Panc1 (cell line): ENCODE data around the gene ADGRL3. TPM values are rescaled to one million over a fixed set of nuclear protein-coding genes. Genes with fewer than 3 reads are reported as not detected.
"Not testable (repeated sequence)": the region's sequence is repeated elsewhere in the genome, so short reads cannot be mapped to it uniquely, and the experiment has no call there.

Source experiments
- ATAC-seq: fragments of 200-7000 bp; cut with Tn5 transposase; 2 replicates; pipeline ENCODE4 v1.9.1; 2020; ENCODE audit warnings: mild to moderate bottlenecking, moderate library complexity
- BruUV-seq: library from RNA; stranded (reverse); fragments of 400-500 nt; replicated peaks from 2 replicates; lab custom pipeline; 2021; lab: Mats Ljungman, UMichigan
- CTCF ChIA-PET: fragments of 300-600 bp; sonication (Branson Sonifier 250); formaldehyde crosslinking; loops from one replicate; lab custom pipeline; 2022; ENCODE audit warnings: antibody characterized with exemption; lab: Charles Lee
- POLR2A ChIA-PET: fragments of 300-600 bp; sonication (Branson Sonifier 250); formaldehyde crosslinking; loops from one replicate; lab custom pipeline; 2022; ENCODE audit warnings: antibody characterized with exemption; lab: Charles Lee
- DNase-seq: peaks from one replicate; pipeline ENCODE4 v3.0.0-alpha.2; 2010; ENCODE audit warnings: low read depth, low spot score
- H3K27ac ChIP-seq: 2 replicates; pipeline ENCODE4 v1.5.1; 2011; ENCODE audit warnings: mild to moderate bottlenecking, low read length, inconsistent platforms
- H3K27me3 ChIP-seq: fragments of 200-500 bp; sonication (Bioruptor generic); 2 replicates; pipeline ENCODE4 v1.6.0; 2014; ENCODE audit warnings: low read length, inconsistent platforms; ENCODE audit not compliant: control insufficient read depth, insufficient read depth
- H3K36me3 ChIP-seq: fragments of 200-500 bp; sonication (Bioruptor generic); 2 replicates; pipeline ENCODE4 v1.5.1; 2014; ENCODE audit warnings: inconsistent platforms, mild to moderate bottlenecking, low read length, moderate library complexity; ENCODE audit not compliant: control insufficient read depth, insufficient read depth
- H3K4me1 ChIP-seq: 2 replicates; pipeline ENCODE4 v1.5.1; 2011; ENCODE audit warnings: inconsistent platforms, mild to moderate bottlenecking, low read length, moderate library complexity; ENCODE audit not compliant: control insufficient read depth, insufficient read depth
- H3K4me3 ChIP-seq, 2 experiments: 2 replicates each; pipeline ENCODE4 v1.5.1; 2011 to 2012; ENCODE audit warnings: low read depth in 2 of 2, low read length in 2 of 2, mild to moderate bottlenecking in 2 of 2, inconsistent platforms in 1 of 2, moderate library complexity in 1 of 2
- H3K9me3 ChIP-seq: fragments of 200-500 bp; sonication (Bioruptor generic); 2 replicates; pipeline ENCODE4 v1.5.1; 2014; ENCODE audit warnings: low read depth, mild to moderate bottlenecking, inconsistent platforms, low read length, moderate library complexity; ENCODE audit not compliant: control insufficient read depth, insufficient read depth
- CTCF ChIP-seq: fragments of 450-650 bp; IDR thresholded peaks from 2 replicates; pipeline ENCODE4 v1.5.1; 2017; ENCODE audit warnings: mild to moderate bottlenecking
- POLR2AphosphoS5 ChIP-seq: IDR thresholded peaks from 2 replicates; pipeline ENCODE4 v1.6.1; 2012; ENCODE audit warnings: mild to moderate bottlenecking, low read depth, low read length, moderate library complexity
- SIN3A ChIP-seq: IDR thresholded peaks from 2 replicates; pipeline ENCODE4 v1.6.1; 2012; ENCODE audit warnings: low read depth, mild to moderate bottlenecking, low read length, moderate library complexity, borderline replicate concordance; ENCODE audit not compliant: insufficient read depth
- TCF7L2 ChIP-seq: IDR thresholded peaks from 2 replicates; pipeline ENCODE4 v1.6.1; 2011; ENCODE audit warnings: mild to moderate bottlenecking, low read depth, low read length, inconsistent platforms
- in situ Hi-C: cut with HindIII; loops from 2 replicates; pipeline ENCODE4 v1.10.0; 2016; ENCODE audit warnings: low sequenced_read_pairs, low pct_unique_long_range_greater_than_20kb
- intact Hi-C: fragments of 100-400 bp; cut with micrococcal nuclease; formaldehyde crosslinking; loops from one replicate; pipeline ENCODE4 v1.10.0; 2022; ENCODE audit not compliant: unreplicated experiment
- total RNA-seq: library from RNA; stranded (reverse); gene quantifications from one replicate; pipeline ENCODE4 v1.2.1, GENCODE V29; 2021; ENCODE audit not compliant: unreplicated experiment
- TF ChIP-seq, protein P1 (sequence below), 2 experiments: IDR thresholded peaks; 2 replicates each; pipeline ENCODE4 v1.6.1; 2011 to 2012; ENCODE audit warnings: low read depth in 2 of 2, control low read depth in 1 of 2, low read length in 1 of 2, mild to moderate bottlenecking in 1 of 2, moderate library complexity in 1 of 2; ENCODE audit not compliant: insufficient read depth in 1 of 2

ADGRL3 gene
- total RNA-seq, 1 experiment from 2014 or later = 0.23 TPM

DNA sequence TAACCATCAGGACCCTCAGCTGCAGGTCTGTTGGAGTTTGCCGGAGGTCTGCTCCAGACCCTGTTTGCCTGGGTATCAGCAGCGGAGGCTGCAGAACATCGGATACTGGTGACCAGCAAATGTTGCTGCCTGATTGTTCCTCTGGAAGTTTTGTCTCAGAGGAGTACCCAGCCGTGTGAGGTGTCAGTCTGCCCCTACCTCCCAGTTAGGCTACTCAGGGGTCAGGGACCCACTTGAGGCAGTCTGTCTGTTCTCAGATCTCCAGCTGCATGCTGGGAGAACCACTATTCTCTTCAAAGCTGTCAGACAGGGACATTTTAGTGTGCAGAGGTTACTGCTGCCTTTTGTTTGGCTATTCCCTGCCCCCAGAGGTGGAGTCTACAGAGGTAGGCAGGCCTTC lies 559.8 kb downstream of the ADGRL3 start:
- H3K27ac ChIP-seq, H3K27me3 ChIP-seq, H3K4me3 ChIP-seq, POLR2A ChIA-PET, H3K4me1 ChIP-seq, in situ Hi-C loops, ATAC-seq, CTCF ChIA-PET, intact Hi-C loops, H3K36me3 ChIP-seq, H3K9me3 ChIP-seq, BruUV-seq, DNase-seq: not testable (repeated sequence)

DNA sequence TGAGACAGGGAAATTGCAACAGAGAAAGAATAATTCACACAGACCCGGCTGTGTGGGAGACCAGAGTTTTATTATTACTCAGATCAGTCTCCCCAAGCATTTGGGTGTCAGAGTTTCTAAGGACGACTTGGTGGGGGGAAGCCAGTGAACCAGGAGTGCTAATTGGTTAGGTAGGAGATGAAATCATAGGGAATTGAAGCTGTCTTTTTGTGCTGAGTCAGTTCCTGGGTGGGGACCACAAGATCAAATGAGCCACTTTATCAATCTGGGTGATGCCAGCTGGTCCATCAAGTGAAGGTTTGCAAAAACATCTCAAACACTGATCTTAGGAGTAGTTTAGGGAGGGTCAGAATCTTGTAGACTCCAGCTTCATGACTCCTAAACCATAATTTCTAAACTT lies 560.7 kb downstream of the ADGRL3 start:
- Histone ChIP-seq H3K36me3 (no peaks in the 10 kb centered on the region), H3K27ac (no peak overlapping the region), H3K9me3 (no peaks in the 10 kb centered on the region), H3K4me1 (no peaks in the 10 kb centered on the region), H3K27me3 (no peaks in the 10 kb centered on the region), H3K4me3 (no peak overlapping the region)
- POLR2A ChIA-PET = no interaction called here
- intact Hi-C loops (no loop called here), in situ Hi-C loops (no loop called here)
- CTCF ChIA-PET = no interaction called here
- TF ChIP-seq POLR2AphosphoS5 (no peak), SIN3A (no peak), TCF7L2 (no peak), CTCF (no peak)
- TF ChIP-seq, protein P1, sequence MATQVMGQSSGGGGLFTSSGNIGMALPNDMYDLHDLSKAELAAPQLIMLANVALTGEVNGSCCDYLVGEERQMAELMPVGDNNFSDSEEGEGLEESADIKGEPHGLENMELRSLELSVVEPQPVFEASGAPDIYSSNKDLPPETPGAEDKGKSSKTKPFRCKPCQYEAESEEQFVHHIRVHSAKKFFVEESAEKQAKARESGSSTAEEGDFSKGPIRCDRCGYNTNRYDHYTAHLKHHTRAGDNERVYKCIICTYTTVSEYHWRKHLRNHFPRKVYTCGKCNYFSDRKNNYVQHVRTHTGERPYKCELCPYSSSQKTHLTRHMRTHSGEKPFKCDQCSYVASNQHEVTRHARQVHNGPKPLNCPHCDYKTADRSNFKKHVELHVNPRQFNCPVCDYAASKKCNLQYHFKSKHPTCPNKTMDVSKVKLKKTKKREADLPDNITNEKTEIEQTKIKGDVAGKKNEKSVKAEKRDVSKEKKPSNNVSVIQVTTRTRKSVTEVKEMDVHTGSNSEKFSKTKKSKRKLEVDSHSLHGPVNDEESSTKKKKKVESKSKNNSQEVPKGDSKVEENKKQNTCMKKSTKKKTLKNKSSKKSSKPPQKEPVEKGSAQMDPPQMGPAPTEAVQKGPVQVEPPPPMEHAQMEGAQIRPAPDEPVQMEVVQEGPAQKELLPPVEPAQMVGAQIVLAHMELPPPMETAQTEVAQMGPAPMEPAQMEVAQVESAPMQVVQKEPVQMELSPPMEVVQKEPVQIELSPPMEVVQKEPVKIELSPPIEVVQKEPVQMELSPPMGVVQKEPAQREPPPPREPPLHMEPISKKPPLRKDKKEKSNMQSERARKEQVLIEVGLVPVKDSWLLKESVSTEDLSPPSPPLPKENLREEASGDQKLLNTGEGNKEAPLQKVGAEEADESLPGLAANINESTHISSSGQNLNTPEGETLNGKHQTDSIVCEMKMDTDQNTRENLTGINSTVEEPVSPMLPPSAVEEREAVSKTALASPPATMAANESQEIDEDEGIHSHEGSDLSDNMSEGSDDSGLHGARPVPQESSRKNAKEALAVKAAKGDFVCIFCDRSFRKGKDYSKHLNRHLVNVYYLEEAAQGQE (IDR thresholded peaks at IDR 0.05; ENCODE audit: insufficient read depth in 1 of 2, low read depth in 2 of 2, low read length in 1 of 2) = no peak
- BruUV-seq = no TSS peak
- DNase-seq (no peak), ATAC-seq (no peak)

- POLR2A ChIA-PET = no interaction called here
- Histone ChIP-seq H3K36me3 (no peaks in the 10 kb centered on the region), H3K4me3 (no peak overlapping the region), H3K4me1 (no peaks in the 10 kb centered on the region), H3K27ac (no peak overlapping the region), H3K9me3 (no peaks in the 10 kb centered on the region), H3K27me3 (no peaks in the 10 kb centered on the region)
- ATAC-seq = no peak
- TF ChIP-seq TCF7L2 = no peak
- TF ChIP-seq CTCF = no peak
- TF ChIP-seq, protein P1 (IDR thresholded peaks at IDR 0.05; ENCODE audit: insufficient read depth in 1 of 2, low read depth in 2 of 2, low read length in 1 of 2) = no peak
- BruUV-seq = no TSS peak
- no peak for DNase-seq
- intact Hi-C loops (no loop called here), in situ Hi-C loops (no loop called here)
- CTCF ChIA-PET = no interaction called here
These were observed 562.8 kb downstream of the ADGRL3 start for GRCh38 chr4:61762722-61763627.
